BLaER1 (cell line): Measurements from ENCODE around the gene SMAD7.

ENCODE experiments used
- H3K27ac ChIP-seq: shearing (Covaris generic); formaldehyde crosslinking; 2 replicates; pipeline ENCODE4 v1.8.1; 2022
- H3K27me3 ChIP-seq: shearing (Covaris generic); formaldehyde crosslinking; 2 replicates; pipeline ENCODE4 v1.8.1; 2022
- H3K36me3 ChIP-seq: shearing (Covaris generic); formaldehyde crosslinking; 2 replicates; pipeline ENCODE4 v1.8.1; 2022
- H3K4me1 ChIP-seq: shearing (Covaris generic); formaldehyde crosslinking; 2 replicates; pipeline ENCODE4 v1.8.1; 2022
- H3K4me2 ChIP-seq: shearing (Covaris generic); formaldehyde crosslinking; 2 replicates; pipeline ENCODE4 v1.8.1; 2022
- H3K4me3 ChIP-seq: shearing (Covaris generic); formaldehyde crosslinking; 2 replicates; pipeline ENCODE4 v1.8.1; 2022
- H3K9ac ChIP-seq: shearing (Covaris generic); formaldehyde crosslinking; 2 replicates; pipeline ENCODE4 v1.8.1; 2022
- H3K9me3 ChIP-seq: shearing (Covaris generic); formaldehyde crosslinking; 2 replicates; pipeline ENCODE4 v1.8.1; 2022
- H4K20me1 ChIP-seq: shearing (Covaris generic); formaldehyde crosslinking; 2 replicates; pipeline ENCODE4 v1.8.1; 2022
- Cebpa-rat ChIP-seq: shearing (Covaris generic); IDR thresholded peaks from 2 replicates; pipeline ENCODE4 v1.8.1; 2022

Gene SMAD7

GRCh38 chr18:48919547-48919946, 31.2 kb downstream of the SMAD7 start:
- no peak overlapping the region for H3K27ac ChIP-seq

GRCh38 chr18:48918660-48919456, 31.9 kb downstream of the SMAD7 start:
- peaks cover 33% of the 10 kb centered on the region for H3K36me3 ChIP-seq
- peaks cover 40% of the 10 kb centered on the region for H3K4me1 ChIP-seq
- no peak overlapping the region for H3K9ac ChIP-seq
- H3K4me2 ChIP-seq = peak overlapping the region; percentile 15; the same call in 1 of the 2 replicates
- H3K27me3 ChIP-seq = no peaks in the 10 kb centered on the region
- H3K27ac ChIP-seq = no peak overlapping the region
- no peak overlapping the region for H3K4me3 ChIP-seq
- TF ChIP-seq Cebpa-rat = no peak
- H4K20me1 ChIP-seq = peaks cover 56% of the 10 kb centered on the region
- no peaks in the 10 kb centered on the region for H3K9me3 ChIP-seq

More at GRCh38 chr18:48919547-48919946, 31.2 kb downstream of the SMAD7 start:
- H3K4me2 ChIP-seq = no peak overlapping the region
- H3K9me3 ChIP-seq = no peaks in the 10 kb centered on the region
- H4K20me1 ChIP-seq = peaks cover 62% of the 10 kb centered on the region
- no peaks in the 10 kb centered on the region for H3K27me3 ChIP-seq
- no peak for TF ChIP-seq Cebpa-rat
- H3K4me3 ChIP-seq = no peak overlapping the region
- peaks cover 42% of the 10 kb centered on the region for H3K4me1 ChIP-seq
- no peak overlapping the region for H3K9ac ChIP-seq
- H3K36me3 ChIP-seq = peaks cover 33% of the 10 kb centered on the region

GRCh38 chr18:48917579-48918517, 32.9 kb downstream of the SMAD7 start:
- H3K36me3 ChIP-seq = peaks cover 30% of the 10 kb centered on the region
- peaks cover 46% of the 10 kb centered on the region for H4K20me1 ChIP-seq
- H3K4me3 ChIP-seq = no peak overlapping the region
- H3K9me3 ChIP-seq = no peaks in the 10 kb centered on the region
- peaks cover 30% of the 10 kb centered on the region for H3K4me1 ChIP-seq
- H3K27me3 ChIP-seq = no peaks in the 10 kb centered on the region
- no peak for TF ChIP-seq Cebpa-rat
- H3K4me2 ChIP-seq = no peak overlapping the region
- no peak overlapping the region for H3K9ac ChIP-seq
- no peak overlapping the region for H3K27ac ChIP-seq

- Histone ChIP-seq H3K4me3 (no peak overlapping the region), H3K9ac (no peak overlapping the region), H4K20me1 (peaks cover 26% of the 10 kb centered on the region), H3K27ac (no peak overlapping the region), H3K4me1 (peaks cover 21% of the 10 kb centered on the region), H3K27me3 (no peaks in the 10 kb centered on the region), H3K36me3 (peaks cover 16% of the 10 kb centered on the region), H3K9me3 (no peaks in the 10 kb centered on the region), H3K4me2 (no peak overlapping the region)
- no peak for TF ChIP-seq Cebpa-rat
Observed at GRCh38 chr18:48915626-48916425, 34.9 kb downstream of the SMAD7 start.

DNA sequence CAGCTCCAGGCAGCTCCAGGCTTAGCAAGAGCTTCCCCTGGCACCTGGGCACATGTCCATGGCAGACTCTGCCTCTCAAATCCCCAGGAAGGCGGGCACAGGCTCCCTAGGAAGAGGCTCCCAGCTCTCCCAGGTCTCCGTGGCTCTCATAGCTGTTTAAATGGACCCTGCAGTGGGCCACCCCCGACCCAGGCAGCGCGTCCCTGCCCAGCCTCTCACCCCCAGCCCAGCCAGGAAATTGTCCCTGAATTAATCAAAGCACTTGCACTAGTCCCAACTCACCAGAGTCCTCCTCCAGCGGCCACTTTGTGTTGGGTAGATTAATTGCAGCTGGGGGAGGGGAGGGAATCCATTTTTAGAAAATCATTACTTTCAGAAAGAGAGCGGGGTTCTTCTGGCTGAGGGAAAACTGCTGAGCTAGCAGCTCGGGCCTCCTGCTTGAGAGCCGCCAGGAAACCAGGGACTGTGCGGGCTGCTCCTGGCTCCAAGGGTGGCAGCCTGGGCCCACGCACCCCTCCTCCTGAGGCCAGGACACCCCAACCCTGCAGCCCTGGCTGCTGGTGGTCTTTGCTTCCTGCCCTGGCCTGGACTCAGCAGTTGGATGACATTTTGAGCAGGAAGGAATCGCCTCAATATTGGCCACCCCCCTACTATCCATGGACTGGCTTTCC, 36.0 kb downstream of the SMAD7 start:
- no peaks in the 10 kb centered on the region for H3K9me3 ChIP-seq
- no peak for TF ChIP-seq Cebpa-rat
- no peak overlapping the region for H3K4me2 ChIP-seq
- no peaks in the 10 kb centered on the region for H3K27me3 ChIP-seq
- H3K4me3 ChIP-seq = no peak overlapping the region
- no peak overlapping the region for H3K27ac ChIP-seq
- peaks cover 7% of the 10 kb centered on the region for H3K36me3 ChIP-seq
- H4K20me1 ChIP-seq = peaks cover 16% of the 10 kb centered on the region; the same call in 1 of the 2 replicates
- H3K9ac ChIP-seq = no peak overlapping the region
- peaks cover 26% of the 10 kb centered on the region for H3K4me1 ChIP-seq

GRCh38 chr18:48913775-48914174, 37.0 kb downstream of the SMAD7 start:
- Histone ChIP-seq H3K36me3 (no peaks in the 10 kb centered on the region), H3K27me3 (no peaks in the 10 kb centered on the region), H3K9ac (no peak overlapping the region), H4K20me1 (peaks cover 7% of the 10 kb centered on the region; the same call in 1 of the 2 replicates), H3K4me2 (no peak overlapping the region), H3K27ac (no peak overlapping the region), H3K4me3 (no peak overlapping the region), H3K4me1 (peaks cover 21% of the 10 kb centered on the region), H3K9me3 (no peaks in the 10 kb centered on the region)
- TF ChIP-seq Cebpa-rat = no peak

DNA sequence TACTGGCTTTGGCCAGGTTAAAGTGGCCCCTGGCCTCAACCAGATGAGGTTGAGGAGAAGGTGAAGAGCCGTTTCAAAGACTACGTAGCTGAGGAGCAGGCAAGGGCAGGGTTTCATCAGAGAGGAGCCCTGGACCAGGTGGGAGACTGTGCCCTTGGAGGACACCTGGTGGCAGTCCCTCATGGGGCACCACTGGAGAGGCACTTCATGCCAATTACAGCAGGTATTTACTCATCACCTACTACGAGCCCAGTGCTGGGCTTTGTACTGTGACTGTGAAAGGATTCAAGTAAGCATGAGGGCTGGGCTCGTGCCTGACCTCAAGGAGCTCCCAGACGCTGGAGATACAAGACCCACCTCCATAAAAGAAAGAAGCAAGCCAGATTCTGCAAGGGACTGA, 37.6 kb downstream of the SMAD7 start:
- Histone ChIP-seq H3K27me3 (no peaks in the 10 kb centered on the region), H3K4me2 (no peak overlapping the region), H3K4me1 (peaks cover 17% of the 10 kb centered on the region), H3K9ac (no peak overlapping the region), H3K9me3 (no peaks in the 10 kb centered on the region), H3K36me3 (no peaks in the 10 kb centered on the region), H3K27ac (no peak overlapping the region), H3K4me3 (no peak overlapping the region), H4K20me1 (peaks cover 1% of the 10 kb centered on the region; the same call in 1 of the 2 replicates)
- no peak for TF ChIP-seq Cebpa-rat

GRCh38 chr18:48910972-48911545, 39.7 kb downstream of the SMAD7 start:
- no peak for TF ChIP-seq Cebpa-rat
- no peak overlapping the region for H3K4me3 ChIP-seq
- H4K20me1 ChIP-seq = no peaks in the 10 kb centered on the region
- H3K9ac ChIP-seq = no peak overlapping the region
- peaks cover 17% of the 10 kb centered on the region for H3K4me1 ChIP-seq
- no peaks in the 10 kb centered on the region for H3K9me3 ChIP-seq
- H3K4me2 ChIP-seq = no peak overlapping the region
- no peaks in the 10 kb centered on the region for H3K36me3 ChIP-seq
- no peak overlapping the region for H3K27ac ChIP-seq
- H3K27me3 ChIP-seq = no peaks in the 10 kb centered on the region
